SKM-1 (cell line): ENCODE measurements around the gene TEX30.

Source experiments
- DNase-seq: peaks from one replicate; lab custom pipeline; 2025; ENCODE audit not compliant: unreplicated experiment; lab: John Stamatoyannopoulos, UW

TEX30 gene

DNA sequence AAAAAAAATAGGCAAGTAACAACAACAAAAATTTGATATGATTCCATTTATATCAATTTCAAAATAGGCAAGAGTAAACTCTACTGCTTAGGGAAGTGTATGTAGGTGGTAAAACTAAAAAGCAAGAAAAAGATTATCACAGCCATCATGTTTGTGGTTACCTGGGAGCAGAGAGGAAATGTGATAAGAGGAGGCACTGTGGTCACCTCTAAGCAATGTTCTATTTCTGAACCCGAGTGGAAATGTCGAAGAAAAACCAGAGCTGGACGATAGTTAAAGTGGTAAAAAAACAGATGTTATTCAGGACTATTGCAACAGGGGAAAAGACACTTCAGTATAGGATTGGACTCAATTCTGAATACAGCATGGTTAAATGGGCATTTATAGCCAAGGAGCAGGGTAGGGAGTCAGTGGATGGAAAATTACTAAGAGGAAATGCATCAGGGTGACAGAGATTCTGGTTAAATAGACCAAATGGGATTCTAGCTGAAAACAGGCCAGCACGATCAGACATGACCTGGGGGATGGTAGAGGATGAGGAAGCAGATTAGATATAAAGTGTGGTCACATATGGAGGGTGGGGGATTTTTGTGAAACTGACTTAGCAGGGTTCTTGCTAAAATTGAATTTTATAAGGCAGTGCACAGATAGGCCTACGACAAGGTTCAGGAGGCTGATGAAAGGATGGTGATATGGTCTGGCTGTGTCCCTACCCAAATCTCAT, 6.0 kb upstream of the TEX30 start:
- no peak for DNase-seq

DNA sequence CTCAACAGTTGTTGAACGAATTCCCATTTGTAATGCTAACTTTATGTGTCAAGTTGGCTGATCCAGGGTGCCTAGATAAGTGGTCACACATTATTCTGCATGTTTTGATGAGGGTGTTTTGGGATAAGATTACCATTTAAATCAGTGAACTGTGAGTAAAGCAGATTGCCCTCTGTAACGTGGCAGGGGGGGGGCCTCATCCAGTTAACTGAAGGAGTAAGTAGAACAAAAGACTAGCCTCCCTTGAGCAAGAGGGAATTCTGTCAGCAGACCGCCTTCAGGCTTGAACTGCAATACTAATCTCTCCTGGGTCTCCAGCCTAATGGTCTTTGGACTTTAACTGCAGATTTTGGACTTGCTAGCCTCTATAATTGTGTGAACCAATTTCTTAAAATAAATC, 4.2 kb upstream of the TEX30 start:
- no peak for DNase-seq

DNA sequence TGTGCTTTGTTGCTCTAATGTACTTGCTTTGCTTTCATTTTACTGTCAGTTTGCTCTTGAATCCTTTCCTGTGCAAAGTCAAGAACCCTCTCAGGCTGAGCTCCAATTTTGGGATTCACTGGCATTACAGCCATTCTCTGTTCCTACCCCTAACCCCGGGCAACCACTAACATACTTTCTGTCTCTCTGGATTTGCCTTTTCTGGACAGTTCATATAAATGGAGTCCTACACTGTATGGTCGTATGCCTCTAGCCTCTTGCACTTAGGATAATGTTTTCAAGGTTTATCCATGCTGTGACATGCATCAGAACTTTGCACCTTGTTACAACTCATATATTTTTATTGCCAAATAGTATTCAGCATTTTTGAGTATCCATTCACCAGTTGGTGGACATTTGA, 2.7 kb upstream of the TEX30 start:
- DNase-seq: no peak

DNA sequence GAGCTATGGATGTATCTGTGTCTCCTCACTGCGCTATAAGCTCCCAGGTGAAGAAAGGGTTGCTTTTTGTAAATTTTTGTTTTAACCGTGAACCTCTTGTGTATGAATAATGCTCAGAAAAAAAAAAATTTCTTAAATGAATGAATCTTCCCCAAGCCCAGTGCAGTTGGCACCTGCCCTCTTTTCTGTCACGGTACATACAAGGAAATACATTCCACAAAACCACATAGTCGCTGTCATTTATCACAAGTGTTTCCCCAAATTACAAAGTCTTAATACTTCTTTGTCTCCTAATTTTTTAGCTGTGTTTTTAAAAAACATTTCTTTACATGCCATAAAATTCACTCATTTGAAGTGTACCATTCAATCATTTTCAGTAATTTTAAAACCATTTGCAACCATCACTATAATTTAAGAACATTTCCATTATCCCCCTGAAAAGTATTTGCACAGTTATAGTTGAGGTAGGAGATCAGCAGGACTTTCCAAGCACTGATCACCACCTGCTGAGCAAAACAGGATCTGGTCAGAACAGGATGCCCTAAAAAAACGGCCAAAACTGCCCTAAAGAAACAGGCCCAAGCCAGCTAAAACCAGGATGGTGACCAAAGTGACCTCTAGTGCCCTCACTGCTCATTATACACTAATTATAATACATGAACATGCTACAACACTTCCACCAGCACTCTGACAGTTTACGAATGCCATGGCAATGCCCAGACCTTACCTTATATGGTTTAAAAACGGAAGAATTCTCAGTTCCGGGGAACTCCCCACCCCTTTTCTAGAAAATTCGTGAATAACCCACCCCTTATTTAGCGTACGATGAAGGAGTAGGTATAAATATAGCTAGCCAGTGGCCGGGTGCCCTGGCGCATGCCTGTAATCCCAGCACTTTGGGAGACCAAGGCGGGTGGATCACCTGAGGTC, 1.3 kb upstream of the TEX30 start:
- no peak for DNase-seq

DNA sequence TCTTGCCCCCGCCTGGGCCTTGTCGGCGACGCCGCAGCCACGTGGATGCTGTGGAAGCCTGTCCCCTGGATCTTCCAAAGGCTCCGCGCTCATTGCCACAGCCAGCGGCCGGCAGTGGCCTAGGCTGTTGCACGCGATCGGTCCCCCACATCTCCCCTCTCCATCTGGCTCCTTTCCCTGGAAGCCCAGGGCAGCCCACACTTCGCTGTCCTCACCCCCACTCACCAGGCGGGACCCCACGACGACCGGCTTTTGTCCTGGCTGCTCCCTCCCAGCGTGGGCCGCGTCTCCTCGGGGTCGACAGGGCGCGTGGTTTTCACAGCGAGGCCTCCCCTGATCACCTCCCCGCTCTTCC, 605 bp upstream of the TEX30 start:
- DNase-seq: no peak

DNA sequence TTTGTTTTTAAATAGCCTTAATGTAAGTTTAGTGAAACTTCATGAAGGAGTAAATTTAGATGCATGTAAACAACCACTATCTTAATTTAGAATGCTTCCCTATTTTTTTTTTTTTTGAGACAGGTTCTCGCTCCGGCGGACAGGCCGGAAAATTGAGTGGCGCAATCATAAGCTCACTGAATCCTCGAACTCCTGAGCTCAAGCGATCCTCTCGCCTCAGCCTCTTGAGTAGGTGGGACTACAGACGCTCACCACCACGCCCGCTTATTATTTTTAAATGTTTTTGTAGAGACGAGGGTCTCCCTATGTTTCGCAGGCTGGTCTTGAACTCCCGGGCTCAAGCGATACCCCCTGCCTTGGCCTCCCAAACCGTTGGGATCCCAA, 1.6 kb downstream of the TEX30 start:
- no peak for DNase-seq

DNA sequence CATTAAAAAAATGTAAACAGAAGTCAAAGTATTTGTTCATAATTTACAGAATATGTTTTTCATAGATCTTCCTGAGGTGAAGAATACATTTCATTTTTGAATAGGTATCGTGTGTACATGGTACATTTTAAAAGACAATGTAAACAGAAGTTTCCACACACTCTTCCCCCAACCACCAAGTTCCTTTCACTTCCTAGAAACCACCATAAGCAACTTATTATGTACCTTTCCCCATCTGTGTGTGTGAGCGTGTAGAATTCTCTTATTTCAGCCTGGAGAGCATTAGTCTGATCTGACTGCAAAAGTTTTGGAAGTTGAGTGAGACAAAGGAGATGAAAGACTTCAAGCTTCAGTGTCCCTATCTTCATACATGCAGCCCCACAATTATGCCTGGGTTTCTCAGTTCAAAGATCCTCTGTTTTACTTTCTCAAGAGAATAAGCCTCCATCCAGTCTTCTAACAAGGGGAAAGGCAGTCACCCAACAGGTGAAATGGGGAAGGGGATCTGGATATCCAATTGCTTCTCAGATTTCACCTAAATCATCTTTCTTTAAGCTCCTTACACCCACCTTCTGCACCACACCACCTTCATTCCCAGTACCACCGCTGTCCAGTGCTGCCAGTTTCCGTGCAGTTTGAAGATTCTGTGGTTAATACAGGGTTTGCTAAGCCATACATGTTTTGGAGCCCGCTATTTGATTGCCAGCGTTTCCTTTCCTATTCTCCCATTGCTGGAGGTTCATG, 2.1 kb downstream of the TEX30 start:
- no peak for DNase-seq

DNA sequence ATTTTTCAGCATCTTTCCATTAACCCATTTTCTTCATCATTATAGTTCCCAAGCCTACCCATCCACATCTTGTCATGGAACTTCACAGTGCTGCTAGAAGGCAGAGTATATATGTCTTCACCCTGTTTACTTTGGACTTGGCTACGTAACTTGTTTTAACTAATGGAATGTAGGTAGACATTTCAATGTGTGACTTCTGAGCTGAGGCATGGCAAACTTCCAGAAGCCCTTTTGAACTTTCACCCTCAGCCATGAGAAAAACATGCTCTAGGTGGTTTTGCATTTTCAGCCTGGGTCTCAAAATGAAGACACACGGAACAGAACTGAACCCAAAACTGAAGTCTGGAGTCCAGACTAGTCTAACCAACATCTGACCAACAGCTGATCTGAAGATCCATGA, 3.2 kb downstream of the TEX30 start:
- no peak for DNase-seq

DNA sequence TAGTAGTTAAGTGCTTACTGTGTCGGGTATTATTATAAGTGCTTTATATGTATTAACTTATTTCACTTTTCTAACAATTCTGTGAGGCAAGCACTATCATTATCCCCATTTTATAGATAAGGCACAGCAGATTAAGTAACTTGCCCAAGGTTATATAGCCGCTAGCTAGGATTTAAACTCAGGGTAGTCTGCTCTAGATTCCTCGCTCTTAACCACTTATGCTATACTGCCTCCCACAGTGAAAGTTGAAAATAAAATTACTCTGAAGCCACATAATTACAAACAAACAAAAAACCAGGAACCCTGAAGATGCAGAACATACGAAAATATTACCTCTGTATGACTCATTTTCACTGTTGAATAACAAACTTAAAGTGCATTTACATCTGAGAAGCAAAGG, 3.9 kb downstream of the TEX30 start:
- DNase-seq: no peak

DNA sequence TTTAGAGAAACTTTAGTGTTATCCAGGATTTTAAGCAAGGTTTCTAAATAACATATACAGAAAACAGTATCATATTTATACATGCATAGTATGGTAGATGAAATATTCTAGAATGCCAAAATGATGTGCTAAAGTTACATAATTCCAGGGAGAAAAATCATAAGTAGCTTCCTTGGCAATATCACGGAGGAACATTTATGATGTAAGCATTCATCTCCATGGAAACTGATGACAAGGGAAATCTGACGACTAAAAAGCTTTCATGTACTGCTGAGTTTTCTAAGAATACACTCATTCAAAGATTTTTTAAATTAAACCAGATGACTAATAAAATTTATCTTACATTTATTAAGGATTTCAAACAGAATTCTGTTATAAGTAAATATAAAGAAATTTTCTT, 4.7 kb downstream of the TEX30 start:
- no peak for DNase-seq

DNA sequence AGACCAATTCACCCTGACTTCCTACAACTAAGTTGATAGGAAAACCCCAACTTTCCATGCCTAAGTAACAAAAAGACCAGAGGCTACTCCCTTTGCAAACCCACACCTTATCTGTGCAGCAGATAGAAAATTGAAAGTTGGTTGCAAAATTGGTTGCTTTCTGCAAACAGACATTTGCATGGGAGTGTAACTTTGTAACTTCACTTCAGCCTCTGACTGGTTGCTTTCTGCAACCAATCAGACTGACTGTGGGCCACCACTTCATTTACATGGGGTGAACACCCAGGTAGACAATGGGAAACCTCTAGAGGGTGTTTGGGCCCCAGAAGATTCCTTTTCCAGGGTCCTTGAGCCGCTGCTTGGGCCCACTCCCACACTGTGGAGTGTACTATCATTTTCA, 9.8 kb downstream of the TEX30 start:
- DNase-seq: no peak

DNA sequence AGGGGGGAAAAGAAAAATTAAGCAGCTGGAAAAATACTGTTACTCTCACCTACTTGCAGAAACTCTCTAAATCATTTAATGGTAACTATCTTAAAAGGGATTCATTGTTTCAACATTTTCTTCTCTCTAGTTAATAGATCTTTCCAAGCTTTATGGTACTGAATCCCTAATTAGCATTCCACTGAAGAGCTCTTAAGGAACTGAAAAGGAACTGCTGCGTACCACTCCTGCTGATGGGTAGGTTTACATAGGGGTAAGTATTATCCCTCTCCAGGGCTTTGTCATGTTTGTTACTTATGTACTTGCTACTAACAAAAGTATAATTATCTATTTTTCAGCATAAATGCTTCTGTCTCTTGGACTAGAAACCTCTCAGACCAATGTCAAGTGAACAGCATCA, 12.5 kb downstream of the TEX30 start:
- no peak for DNase-seq

DNA sequence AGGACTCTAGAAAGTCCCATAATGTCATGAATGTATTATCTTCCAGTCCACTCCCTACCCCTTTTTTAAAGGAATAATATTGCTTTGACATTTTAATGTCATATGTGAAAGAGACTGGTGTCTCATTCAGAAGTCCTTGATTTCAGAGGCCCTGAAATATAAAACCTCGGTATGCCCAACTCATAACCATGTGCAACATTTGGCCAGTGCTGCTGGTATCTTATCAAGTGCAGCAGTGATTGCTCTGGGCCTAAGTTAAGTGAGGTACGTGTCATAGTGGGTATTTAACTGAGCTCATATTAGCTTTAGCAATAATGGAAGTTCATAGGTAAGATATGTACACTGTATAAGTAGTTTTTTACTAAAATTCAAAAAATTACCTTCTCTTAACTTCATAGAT, 14.7 kb downstream of the TEX30 start:
- no peak for DNase-seq

DNA sequence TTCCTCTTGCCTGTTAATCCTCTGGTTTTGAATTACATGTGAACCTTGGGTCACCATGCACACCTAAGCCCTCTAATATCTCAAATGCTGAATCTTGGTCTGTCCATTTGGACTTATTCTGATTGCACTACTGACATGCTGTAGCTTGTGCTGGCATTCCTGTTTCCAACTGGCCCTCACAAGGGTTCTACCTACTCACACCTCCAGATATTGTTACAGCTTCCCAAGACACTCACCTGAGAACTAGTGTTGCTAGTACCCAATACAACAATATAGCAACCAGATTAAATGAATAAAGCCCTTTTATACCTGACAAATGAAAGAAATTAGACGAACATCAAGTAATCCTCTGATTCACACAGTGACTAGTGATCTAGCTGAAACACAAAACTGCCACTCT, 16.6 kb downstream of the TEX30 start:
- DNase-seq: no peak

DNA sequence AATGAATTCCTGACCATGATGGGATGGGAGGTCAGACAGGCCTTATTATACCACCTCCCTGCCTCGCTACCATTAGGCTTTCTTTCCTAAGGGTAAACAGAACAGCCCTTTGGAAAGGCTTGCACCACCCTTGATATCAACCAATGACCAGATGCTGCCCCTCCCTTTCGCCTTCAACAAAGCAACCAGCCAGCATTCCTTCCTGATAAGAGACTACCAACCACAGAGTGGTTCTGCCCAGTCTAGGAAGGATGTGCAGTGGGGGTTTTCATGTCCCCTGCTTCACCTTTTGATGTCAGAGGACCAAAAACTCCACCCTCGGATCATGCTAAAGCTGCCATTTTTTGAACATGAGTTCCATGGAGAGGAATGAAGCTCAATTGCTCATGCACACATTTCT, 21.7 kb downstream of the TEX30 start:
- no peak for DNase-seq

DNA sequence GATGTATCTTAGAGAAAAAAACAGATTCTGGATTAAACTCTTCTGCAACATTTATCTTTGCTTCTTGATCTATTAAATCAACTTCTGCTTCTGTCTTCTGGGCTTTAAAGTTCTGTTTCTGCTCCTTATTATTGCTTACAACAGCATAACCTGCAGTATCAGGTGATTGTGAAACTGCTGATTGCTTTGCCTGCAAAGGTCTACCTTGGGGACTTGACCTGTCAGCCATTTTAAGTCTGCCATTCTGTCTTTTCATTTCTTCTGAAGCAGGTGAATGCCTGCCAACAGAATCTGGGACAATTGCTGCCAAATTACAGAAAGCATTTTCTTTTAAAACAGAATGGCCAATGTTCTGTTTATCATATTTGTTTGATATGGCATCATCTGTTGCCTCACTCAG, 31.1 kb downstream of the TEX30 start:
- no peak for DNase-seq

DNA sequence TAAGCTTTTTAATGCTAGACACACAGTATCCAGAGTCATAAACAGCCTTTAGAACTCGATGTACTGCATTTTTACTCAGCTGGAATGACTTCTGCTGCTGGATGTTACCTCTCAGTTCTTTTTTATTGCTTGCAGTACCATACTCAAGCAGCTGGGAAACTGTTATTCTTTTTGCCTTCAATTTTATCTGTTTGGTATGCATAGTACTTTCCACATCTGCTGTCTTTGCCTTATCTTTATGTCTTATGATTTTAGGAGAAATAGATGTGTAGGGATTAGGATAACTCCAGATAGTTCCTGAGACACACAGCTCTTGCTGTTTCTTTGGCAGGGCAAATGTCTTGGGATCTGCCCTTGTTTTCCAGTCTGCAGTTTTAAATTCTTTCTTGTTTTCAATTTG, 31.5 kb downstream of the TEX30 start:
- DNase-seq: no peak

DNA sequence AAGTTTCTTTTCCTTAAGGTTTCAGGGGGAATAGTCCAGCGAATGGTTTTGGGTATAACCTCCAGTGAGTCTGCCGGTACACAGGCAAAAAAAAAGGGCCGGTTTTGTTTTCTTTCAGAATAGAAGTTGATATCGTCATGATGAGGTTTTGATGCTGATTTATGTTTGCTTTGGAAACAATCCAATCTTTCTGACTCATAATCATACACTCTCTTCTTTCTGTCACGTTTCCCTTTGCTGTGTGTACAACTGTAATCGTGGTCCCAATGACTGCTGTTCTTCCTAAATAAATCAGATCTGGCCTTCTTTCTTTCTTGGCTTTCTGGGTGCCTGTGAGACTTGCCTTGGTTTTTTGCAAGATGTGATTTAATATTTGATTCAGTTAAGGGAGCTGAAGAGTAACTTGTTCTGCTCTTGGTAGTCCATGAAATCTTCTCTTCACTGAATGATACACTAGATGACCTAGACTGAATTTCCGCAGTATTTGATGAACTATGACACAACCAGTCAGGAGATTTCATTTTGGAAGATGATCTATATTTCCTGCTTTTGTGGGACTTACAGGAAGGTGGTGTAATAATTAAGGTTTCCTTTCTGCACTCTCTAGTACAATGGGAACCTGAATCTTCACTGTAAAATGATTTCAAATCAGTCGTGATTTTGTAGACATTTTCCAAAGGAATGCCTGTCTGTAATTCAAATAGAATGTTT, 43.9 kb downstream of the TEX30 start:
- no peak for DNase-seq

DNA sequence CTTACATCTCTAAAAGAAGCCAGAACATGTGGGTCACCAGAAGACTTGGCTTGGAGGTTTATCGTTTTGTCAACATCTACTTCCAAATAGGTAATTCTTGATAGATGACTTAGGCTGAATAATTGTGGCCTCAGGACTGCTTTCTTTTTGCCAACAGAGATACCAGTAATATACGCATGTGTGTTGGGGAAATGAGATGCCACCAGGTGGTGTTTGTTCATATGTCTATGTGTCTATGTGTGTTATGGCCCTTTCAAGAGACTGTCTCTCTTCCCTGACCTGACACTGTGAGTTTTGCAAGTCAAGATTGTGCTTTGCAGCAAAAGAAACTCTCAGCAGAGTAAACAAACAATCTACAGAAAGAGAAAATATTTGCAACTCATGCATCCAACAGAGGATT, 47.2 kb downstream of the TEX30 start:
- DNase-seq: no peak

DNA sequence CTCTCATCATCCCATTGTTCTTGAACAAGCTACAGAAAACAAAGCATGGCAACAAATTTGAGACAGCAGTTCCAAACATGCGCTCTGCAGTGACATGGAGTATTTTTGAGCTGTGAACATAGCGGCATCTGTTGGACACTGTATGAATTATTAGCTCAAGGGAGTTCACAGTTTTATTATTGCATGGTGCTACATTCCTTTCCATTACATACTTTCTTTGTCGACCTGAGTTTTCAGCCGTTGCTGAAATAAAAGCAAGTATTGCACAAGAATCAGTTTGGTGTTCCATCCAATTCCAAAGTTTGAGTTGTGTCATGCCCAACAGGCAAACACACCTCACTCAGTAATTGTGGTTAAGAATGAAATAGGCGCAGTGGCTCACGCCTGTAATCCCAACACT, 48.7 kb downstream of the TEX30 start:
- no peak for DNase-seq

DNA sequence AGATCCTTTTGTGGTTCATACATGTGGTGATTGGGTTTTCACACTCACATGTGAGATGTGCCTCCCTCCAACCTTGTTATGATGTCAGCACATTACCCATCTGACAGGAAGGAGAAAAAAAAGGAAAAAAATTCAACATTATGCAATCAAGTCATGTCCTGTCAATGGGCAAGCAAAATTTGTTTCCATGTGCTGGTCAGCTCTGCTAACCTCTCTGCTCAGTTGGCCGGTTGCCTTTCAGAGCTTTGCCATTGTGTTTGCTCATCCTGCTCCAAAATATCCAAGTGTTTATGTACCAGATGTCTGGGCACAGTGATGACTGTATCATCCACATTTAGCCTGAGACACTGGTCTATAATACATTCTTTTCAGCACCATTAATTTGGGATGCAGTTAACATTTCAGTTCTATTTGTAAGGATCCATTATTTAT, 51.8 kb downstream of the TEX30 start:
- DNase-seq: no peak
